Rectal smooth muscle tissue (tissue), 1 donor: ENCODE data around the gene S100A2.
"Not testable (repeated sequence)": the region's sequence is repeated elsewhere in the genome, so short reads cannot be mapped to it uniquely, and the experiment has no call there.

Source experiments
- H3K27ac ChIP-seq: one replicate; pipeline ENCODE4 v1.7.0; 2013; ENCODE audit warnings: low read depth, low read length, inconsistent platforms
- H3K27me3 ChIP-seq: one replicate; pipeline ENCODE4 v1.7.0; 2013; ENCODE audit warnings: low read length; ENCODE audit not compliant: control insufficient read depth, insufficient read depth
- H3K36me3 ChIP-seq: one replicate; pipeline ENCODE4 v1.7.0; 2013; ENCODE audit warnings: low read length; ENCODE audit not compliant: control insufficient read depth, insufficient read depth
- H3K4me1 ChIP-seq: one replicate; pipeline ENCODE4 v1.7.0; 2013; ENCODE audit warnings: low read length; ENCODE audit not compliant: control insufficient read depth, insufficient read depth
- H3K4me3 ChIP-seq: one replicate; pipeline ENCODE4 v1.7.0; 2013; ENCODE audit warnings: low read length
- H3K9ac ChIP-seq: one replicate; pipeline ENCODE4 v1.7.0; 2013; ENCODE audit warnings: low read length

Gene S100A2

DNA sequence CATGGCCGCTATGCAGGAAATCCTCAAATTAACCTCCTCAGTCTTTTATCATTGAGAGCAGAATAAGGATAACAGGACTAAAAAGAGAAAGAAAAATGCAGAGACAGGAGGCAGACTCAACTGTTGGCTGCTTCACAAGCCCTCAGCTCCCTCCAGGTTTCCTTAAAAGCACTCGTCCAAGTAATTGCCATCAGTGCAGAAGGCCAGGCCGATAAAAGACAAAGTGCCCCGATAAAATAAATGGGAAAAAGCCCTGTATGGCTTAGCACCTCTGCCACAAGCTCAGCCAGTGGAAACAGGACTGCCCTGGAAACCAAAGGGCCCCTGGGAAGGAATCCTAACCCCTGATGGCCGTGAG is 38.0 kb downstream of the S100A2 start:
- Histone ChIP-seq H3K4me3 (no peak overlapping the region), H3K27me3 (no peaks in the 10 kb centered on the region), H3K4me1 (peaks cover 4% of the 10 kb centered on the region), H3K27ac (no peak overlapping the region), H3K9ac (no peak overlapping the region), H3K36me3 (no peaks in the 10 kb centered on the region)

- H3K36me3 ChIP-seq: no peaks in the 10 kb centered on the region
- no peak overlapping the region for H3K9ac ChIP-seq
- peaks cover 2% of the 10 kb centered on the region for H3K4me1 ChIP-seq
- no peaks in the 10 kb centered on the region for H3K27me3 ChIP-seq
- no peak overlapping the region for H3K27ac ChIP-seq
- no peak overlapping the region for H3K4me3 ChIP-seq
Measured at GRCh38 chr1:153527023-153527682, 38.5 kb downstream of the S100A2 start.

DNA sequence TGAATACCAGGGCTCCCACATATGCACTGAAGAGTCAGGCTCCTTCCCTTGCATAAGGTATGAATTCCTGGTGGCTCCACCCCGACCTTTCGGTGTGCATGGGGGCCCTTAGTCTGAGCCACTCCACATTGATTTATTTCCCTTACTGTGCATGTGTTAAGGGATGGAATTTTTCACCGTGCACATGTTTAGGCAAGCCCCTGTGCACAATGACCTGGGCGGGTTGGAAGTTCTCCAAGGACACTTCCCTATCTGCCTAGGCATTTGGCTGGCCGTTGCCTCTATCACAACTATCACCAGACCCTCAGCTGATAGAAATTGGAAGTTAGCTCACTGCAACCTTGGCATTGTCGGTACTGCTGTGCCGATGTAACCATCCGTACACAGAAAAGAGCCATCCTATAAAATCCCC is 39.5 kb downstream of the S100A2 start:
- H3K27me3 ChIP-seq: no peaks in the 10 kb centered on the region
- no peaks in the 10 kb centered on the region for H3K36me3 ChIP-seq
- H3K4me1 ChIP-seq: peaks cover 2% of the 10 kb centered on the region
- H3K9ac ChIP-seq: no peak overlapping the region
- no peak overlapping the region for H3K4me3 ChIP-seq
- H3K27ac ChIP-seq: no peak overlapping the region

- H3K9ac ChIP-seq: no peak overlapping the region
- peaks cover 2% of the 10 kb centered on the region for H3K4me1 ChIP-seq
- no peak overlapping the region for H3K4me3 ChIP-seq
- no peak overlapping the region for H3K27ac ChIP-seq
- no peaks in the 10 kb centered on the region for H3K27me3 ChIP-seq
- H3K36me3 ChIP-seq: no peaks in the 10 kb centered on the region
Measured at GRCh38 chr1:153525088-153525728, 40.4 kb downstream of the S100A2 start.

DNA sequence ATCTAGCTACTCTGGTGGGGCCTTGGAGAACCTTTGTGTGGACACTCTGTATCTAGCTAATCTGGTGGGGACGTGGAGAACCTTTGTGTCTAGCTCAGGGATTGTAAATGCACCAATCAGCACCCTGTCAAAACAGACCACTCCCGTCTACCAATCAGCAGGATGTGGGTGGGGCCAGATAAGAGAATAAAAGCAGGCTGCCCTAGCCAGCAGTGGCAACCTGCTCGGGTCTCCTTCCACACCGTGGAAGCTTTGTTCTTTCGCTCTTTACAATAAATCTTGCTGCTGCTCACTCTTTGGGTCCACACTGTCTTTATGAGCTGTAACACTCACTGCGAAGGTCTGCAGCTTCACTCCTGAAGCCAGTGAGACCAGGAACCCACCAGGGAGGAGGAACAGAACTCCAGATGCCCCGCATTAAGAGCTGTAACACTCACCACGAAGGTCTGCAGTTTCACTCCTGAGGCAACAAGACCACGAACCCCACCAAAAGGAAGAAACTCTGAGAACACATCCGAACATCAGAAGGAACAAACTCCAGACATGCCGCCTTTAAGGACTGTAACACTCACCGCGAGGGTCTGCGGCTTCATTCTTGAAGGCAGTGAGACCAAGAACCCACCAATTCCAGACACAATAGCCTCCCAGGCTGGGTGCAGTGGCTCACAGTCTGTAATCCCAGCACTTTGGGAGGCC is 43.1 kb downstream of the S100A2 start:
- not testable (repeated sequence) for H3K9ac ChIP-seq, H3K4me3 ChIP-seq, H3K4me1 ChIP-seq, H3K36me3 ChIP-seq, H3K27ac ChIP-seq, H3K27me3 ChIP-seq

GRCh38 chr1:153521808-153522207 is 43.8 kb downstream of the S100A2 start:
- not testable (repeated sequence) for H3K4me1 ChIP-seq, H3K4me3 ChIP-seq, H3K36me3 ChIP-seq, H3K27ac ChIP-seq, H3K9ac ChIP-seq, H3K27me3 ChIP-seq

- Histone ChIP-seq H3K36me3 (no peaks in the 10 kb centered on the region), H3K27ac (no peak overlapping the region), H3K27me3 (no peaks in the 10 kb centered on the region), H3K4me3 (no peak overlapping the region), H3K4me1 (no peaks in the 10 kb centered on the region), H3K9ac (no peak overlapping the region)
Measured at GRCh38 chr1:153520818-153521476, 44.7 kb downstream of the S100A2 start.

GRCh38 chr1:153520137-153520691 is 45.4 kb downstream of the S100A2 start:
- not testable (repeated sequence) for H3K27me3 ChIP-seq, H3K9ac ChIP-seq, H3K4me1 ChIP-seq, H3K27ac ChIP-seq, H3K36me3 ChIP-seq, H3K4me3 ChIP-seq

DNA sequence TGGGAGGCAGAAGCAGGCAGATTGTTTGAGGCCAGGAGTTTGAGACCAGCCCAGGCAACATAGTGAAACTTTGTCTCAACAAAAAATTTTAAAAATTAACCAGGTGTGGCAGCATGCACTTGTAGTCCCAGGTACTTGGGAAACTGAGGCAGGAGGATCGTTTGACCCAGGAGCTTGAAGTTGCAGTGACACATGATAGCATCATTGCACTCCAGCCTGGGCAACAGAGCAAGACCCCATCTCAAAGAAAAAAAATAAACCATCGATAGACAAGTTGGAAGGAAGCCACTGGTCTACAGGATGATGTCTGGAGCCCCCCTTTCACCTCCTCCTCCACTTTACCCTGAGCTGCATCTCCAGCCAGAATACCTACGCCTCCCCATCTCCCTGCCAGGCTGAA is 46.4 kb downstream of the S100A2 start:
- H3K9ac ChIP-seq: no peak overlapping the region
- no peaks in the 10 kb centered on the region for H3K27me3 ChIP-seq
- no peak overlapping the region for H3K27ac ChIP-seq
- no peaks in the 10 kb centered on the region for H3K4me1 ChIP-seq
- no peaks in the 10 kb centered on the region for H3K36me3 ChIP-seq
- H3K4me3 ChIP-seq: no peak overlapping the region

DNA sequence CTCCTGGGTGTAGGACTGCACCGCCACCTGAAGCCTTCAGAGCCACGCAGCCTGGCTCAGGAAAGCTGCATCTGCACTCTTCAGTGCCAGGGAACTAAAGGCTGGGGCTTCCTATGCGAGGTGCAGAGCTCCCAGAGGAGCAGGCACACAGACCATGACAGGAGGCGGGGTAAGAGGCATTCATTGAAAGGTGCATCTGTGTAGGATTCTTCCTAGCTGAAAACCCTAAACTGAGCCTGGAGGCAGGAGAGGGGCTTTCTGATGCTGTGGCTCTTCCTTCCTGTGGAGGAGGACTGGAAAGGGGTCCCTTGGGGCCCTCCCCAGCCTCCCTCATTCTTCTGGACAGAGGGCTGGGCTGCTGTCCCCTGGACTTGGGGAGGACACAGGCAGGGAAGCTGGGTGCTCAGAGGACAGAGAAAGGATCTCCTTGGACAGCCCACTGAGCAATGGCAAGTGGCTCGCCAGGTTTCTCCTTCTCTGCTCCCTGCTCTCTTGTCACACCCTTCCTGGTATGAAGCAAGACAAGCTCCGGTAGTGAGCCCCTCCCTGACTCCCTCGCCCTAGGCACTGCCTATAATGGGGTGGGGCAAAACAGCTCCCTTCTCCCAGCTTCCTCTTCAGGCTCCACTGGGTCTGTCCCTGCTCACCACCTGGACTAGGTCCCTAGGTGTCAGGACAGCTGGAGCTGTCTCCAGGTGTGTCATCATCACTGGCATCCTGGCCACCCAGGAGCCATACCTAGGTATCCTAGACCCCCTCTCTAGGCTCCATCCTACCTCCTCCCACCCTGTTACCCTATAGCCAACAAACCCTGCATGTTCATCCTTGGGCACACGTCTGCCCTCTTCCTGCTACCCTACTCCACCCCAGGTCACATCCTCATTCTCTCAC is 49.9 kb downstream of the S100A2 start:
- H3K9ac ChIP-seq: peak overlapping the region; percentile 42
- H3K27ac ChIP-seq: no peak overlapping the region
- no peaks in the 10 kb centered on the region for H3K36me3 ChIP-seq
- H3K27me3 ChIP-seq: no peaks in the 10 kb centered on the region
- H3K4me3 ChIP-seq: no peak overlapping the region
- no peaks in the 10 kb centered on the region for H3K4me1 ChIP-seq

DNA sequence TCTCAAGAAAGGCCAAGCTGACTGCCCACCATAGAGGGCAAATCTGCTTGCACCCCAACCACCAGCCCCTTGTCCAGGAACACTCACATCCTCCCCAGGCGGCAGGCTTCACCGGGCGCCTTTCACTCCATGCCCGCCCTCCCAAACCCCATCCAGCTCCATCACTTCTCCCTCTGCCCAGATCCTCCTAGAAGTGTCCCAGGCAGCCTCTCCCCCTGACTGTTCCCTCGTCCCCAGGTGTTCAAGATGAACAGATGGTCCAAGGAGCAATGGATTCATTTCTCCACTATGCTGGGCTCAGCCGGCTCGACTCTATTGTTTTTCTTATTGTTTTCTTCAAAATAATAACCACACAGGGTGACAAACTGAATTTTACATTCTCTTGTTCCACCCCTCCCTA is 52.0 kb downstream of the S100A2 start:
- Histone ChIP-seq H3K4me3 (no peak overlapping the region), H3K4me1 (no peaks in the 10 kb centered on the region), H3K27ac (no peak overlapping the region), H3K36me3 (no peaks in the 10 kb centered on the region), H3K9ac (no peak overlapping the region), H3K27me3 (no peaks in the 10 kb centered on the region)

- no peak overlapping the region for H3K9ac ChIP-seq
- H3K27me3 ChIP-seq: no peaks in the 10 kb centered on the region
- no peaks in the 10 kb centered on the region for H3K4me1 ChIP-seq
- H3K4me3 ChIP-seq: no peak overlapping the region
- no peaks in the 10 kb centered on the region for H3K36me3 ChIP-seq
- H3K27ac ChIP-seq: no peak overlapping the region
Measured at GRCh38 chr1:153513023-153513422, 52.6 kb downstream of the S100A2 start.
